ENCODE measurements around the gene AKAP13.
"Not testable (repeated sequence)": the region's sequence is repeated elsewhere in the genome, so short reads cannot be mapped to it uniquely, and the experiment has no call there.

GRCh38 chr15:85347264-85348047, 32.9 kb upstream of the AKAP13 start:
- TF ChIP-seq, protein P1, sequence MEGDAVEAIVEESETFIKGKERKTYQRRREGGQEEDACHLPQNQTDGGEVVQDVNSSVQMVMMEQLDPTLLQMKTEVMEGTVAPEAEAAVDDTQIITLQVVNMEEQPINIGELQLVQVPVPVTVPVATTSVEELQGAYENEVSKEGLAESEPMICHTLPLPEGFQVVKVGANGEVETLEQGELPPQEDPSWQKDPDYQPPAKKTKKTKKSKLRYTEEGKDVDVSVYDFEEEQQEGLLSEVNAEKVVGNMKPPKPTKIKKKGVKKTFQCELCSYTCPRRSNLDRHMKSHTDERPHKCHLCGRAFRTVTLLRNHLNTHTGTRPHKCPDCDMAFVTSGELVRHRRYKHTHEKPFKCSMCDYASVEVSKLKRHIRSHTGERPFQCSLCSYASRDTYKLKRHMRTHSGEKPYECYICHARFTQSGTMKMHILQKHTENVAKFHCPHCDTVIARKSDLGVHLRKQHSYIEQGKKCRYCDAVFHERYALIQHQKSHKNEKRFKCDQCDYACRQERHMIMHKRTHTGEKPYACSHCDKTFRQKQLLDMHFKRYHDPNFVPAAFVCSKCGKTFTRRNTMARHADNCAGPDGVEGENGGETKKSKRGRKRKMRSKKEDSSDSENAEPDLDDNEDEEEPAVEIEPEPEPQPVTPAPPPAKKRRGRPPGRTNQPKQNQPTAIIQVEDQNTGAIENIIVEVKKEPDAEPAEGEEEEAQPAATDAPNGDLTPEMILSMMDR (IDR thresholded peaks at IDR 0.05; ENCODE audit: insufficient read depth, low read length, poor library complexity, severe bottlenecking) = not testable (repeated sequence)
- not testable (repeated sequence) for TF ChIP-seq EZH2phosphoT487 (conservative IDR thresholded peaks at IDR 0.05; ENCODE audit: low read length)

All from SU-DHL-6 (cell line).